Cardiac muscle cell (in vitro differentiated cells and primary cell): ENCODE results near the gene MIER2. TPM values are rescaled to one million over a fixed set of nuclear protein-coding genes. Genes with fewer than 3 reads are reported as not detected.
"Not testable (repeated sequence)": the region's sequence is repeated elsewhere in the genome, so short reads cannot be mapped to it uniquely, and the experiment has no call there.

Source experiments
- DNase-seq, 2 donors: peaks; one replicate each; pipeline versions ENCODE4 v3.0.0 to v3.0.0-alpha.2; 2010 to 2017; ENCODE audit warnings: low read depth in 1 of 2, low spot score in 1 of 2
- H3K27ac ChIP-seq: fragments of 200-600 bp; sonication (generic); 2 replicates; pipeline ENCODE4 v1.5.1; 2016
- H3K27me3 ChIP-seq: fragments of 200-600 bp; sonication (generic); 2 replicates; pipeline ENCODE4 v1.6.0; 2016; ENCODE audit warnings: control low read depth
- H3K36me3 ChIP-seq: fragments of 200-600 bp; sonication (generic); 2 replicates; pipeline ENCODE4 v1.5.1; 2016; ENCODE audit warnings: control low read depth
- H3K4me1 ChIP-seq: fragments of 200-600 bp; sonication (generic); 2 replicates; pipeline ENCODE4 v1.8.1; 2017; ENCODE audit warnings: low read depth, mild to moderate bottlenecking, mixed run types
- H3K4me3 ChIP-seq: fragments of 200-600 bp; sonication (generic); 2 replicates; pipeline ENCODE4 v1.5.1; 2016; ENCODE audit warnings: mild to moderate bottlenecking
- H3K9me3 ChIP-seq: fragments of 200-600 bp; sonication (generic); 2 replicates; pipeline ENCODE4 v1.5.1; 2017; ENCODE audit warnings: low read depth, mild to moderate bottlenecking, control low read depth
- CTCF ChIP-seq: IDR thresholded peaks from 2 replicates; pipeline ENCODE4 v1.5.1; 2012; ENCODE audit warnings: low read depth, mild to moderate bottlenecking, low read length
- polyA plus RNA-seq: library from polyadenylated mRNA; unstranded; fragments of >200 nt; fragmentation: Nextera tagmentation; extraction: Ambion mirVana; gene quantifications from 2 replicates; pipeline ENCODE4 v1.2.1, GENCODE V29; 2016
- total RNA-seq: library from RNA; depleted of rRNA; stranded (reverse); fragments of >200 nt; gene quantifications from 2 replicates; pipeline ENCODE4 v1.2.3, GENCODE V29; 2016

MIER2 gene
- 28.8 and 32.7 TPM in 2 replicates for total RNA-seq
- polyA plus RNA-seq, result 47.8 and 52.9 TPM in 2 replicates

GRCh38 chr19:344625-345319 is at the start of gene MIER2:
Gene MIER2 (minus strand): TSS chr19:344796. CDS start chr19:344782, 14 bp downstream.
- no peaks in the 10 kb centered on the region for H3K36me3 ChIP-seq
- DNase-seq, result peak; percentile 82 to 86
- H3K9me3 ChIP-seq, result no peaks in the 10 kb centered on the region
- H3K4me1 ChIP-seq, result peaks cover 7% of the 10 kb centered on the region
- no peaks in the 10 kb centered on the region for H3K27me3 ChIP-seq
- H3K27ac ChIP-seq, result peak within 1 kb of the TSS; percentile 66
- peak within 1 kb of the TSS; percentile 99 for H3K4me3 ChIP-seq
- TF ChIP-seq CTCF, result no peak

GRCh38 chr19:393560-393959 is 49.0 kb upstream of the MIER2 start:
- not testable (repeated sequence) for DNase-seq, H3K27ac ChIP-seq, H3K9me3 ChIP-seq, H3K4me3 ChIP-seq, H3K4me1 ChIP-seq, H3K27me3 ChIP-seq, H3K36me3 ChIP-seq

- DNase-seq, result no peak
- Histone ChIP-seq H3K4me3 (no peak overlapping the region), H3K27me3 (no peaks in the 10 kb centered on the region), H3K36me3 (no peaks in the 10 kb centered on the region), H3K27ac (no peak overlapping the region), H3K4me1 (peaks cover 5% of the 10 kb centered on the region), H3K9me3 (no peaks in the 10 kb centered on the region)
- TF ChIP-seq CTCF, result no peak
These were observed 47.9 kb upstream of the MIER2 start for GRCh38 chr19:392375-392970.

- H3K9me3 ChIP-seq, result no peaks in the 10 kb centered on the region
- TF ChIP-seq CTCF, result no peak
- no peak for DNase-seq
These were observed 47.3 kb upstream of the MIER2 start for GRCh38 chr19:391726-392374.

GRCh38 chr19:391207-391557 is 46.6 kb upstream of the MIER2 start:
- H3K4me3 ChIP-seq, result no peak overlapping the region
- no peak for TF ChIP-seq CTCF
- H3K9me3 ChIP-seq, result no peaks in the 10 kb centered on the region
- no peaks in the 10 kb centered on the region for H3K36me3 ChIP-seq
- no peaks in the 10 kb centered on the region for H3K27me3 ChIP-seq
- DNase-seq, result no peak
- no peak overlapping the region for H3K27ac ChIP-seq
- peaks cover 5% of the 10 kb centered on the region for H3K4me1 ChIP-seq

More at GRCh38 chr19:391726-392374, 47.3 kb upstream of the MIER2 start:
- Histone ChIP-seq H3K4me1 (peaks cover 5% of the 10 kb centered on the region), H3K27me3 (no peaks in the 10 kb centered on the region), H3K4me3 (no peak overlapping the region), H3K27ac (no peak overlapping the region), H3K36me3 (no peaks in the 10 kb centered on the region)
